CD4-positive, CD25-positive, alpha-beta regulatory T cell (primary cell): ENCODE results near the gene SEC14L2. TPM values are rescaled to one million over a fixed set of nuclear protein-coding genes. Genes with fewer than 3 reads are reported as not detected.
A peak's percentile ranks its signal among the peaks of the same experiment; 100 is the strongest.
"Not testable (repeated sequence)": the region's sequence is repeated elsewhere in the genome, so short reads cannot be mapped to it uniquely, and the experiment has no call there.

Experiments used
- ATAC-seq, 2 donors: fragments of 150-1000 bp; cut with Tn5 transposase; one replicate each; pipeline ENCODE4 v1.10.0; 2021; ENCODE audit warnings: low read depth in 2 of 2, moderate number of reproducible peaks in 2 of 2, moderate library complexity in 1 of 2
- DNase-seq, 3 donors: peaks; one replicate each; pipeline versions ENCODE4 v3.0.0 to v3.0.0-alpha.2; 2012 to 2022; ENCODE audit warnings: mixed read lengths in 1 of 3
- H3K27ac ChIP-seq: one replicate; pipeline ENCODE4 v1.7.0; 2013; ENCODE audit warnings: mild to moderate bottlenecking, low read length; ENCODE audit not compliant: insufficient read depth, poor library complexity, severe bottlenecking
- H3K27me3 ChIP-seq: one replicate; pipeline ENCODE4 v1.7.0; 2013; ENCODE audit warnings: low read length; ENCODE audit not compliant: control insufficient read depth, insufficient read depth
- H3K36me3 ChIP-seq: one replicate; pipeline ENCODE4 v1.7.0; 2013; ENCODE audit warnings: mild to moderate bottlenecking, low read length, moderate library complexity; ENCODE audit not compliant: control insufficient read depth, insufficient read depth
- H3K4me1 ChIP-seq: 2 replicates; pipeline ENCODE4 v1.7.0; 2013; ENCODE audit warnings: mild to moderate bottlenecking, low read length; ENCODE audit not compliant: insufficient read depth, control insufficient read depth, poor library complexity, severe bottlenecking
- H3K4me3 ChIP-seq: one replicate; pipeline ENCODE4 v1.7.0; 2013; ENCODE audit warnings: low read depth, mild to moderate bottlenecking, low read length, moderate library complexity
- H3K9me3 ChIP-seq, 2 experiments: 1 replicate in 1 of 2; 2 replicates in 1 of 2; pipeline ENCODE4 v1.7.0; 2013; ENCODE audit warnings: low read length in 2 of 2, mild to moderate bottlenecking in 1 of 2, moderate library complexity in 1 of 2; ENCODE audit not compliant: control insufficient read depth in 2 of 2
- H3K27ac Mint-ChIP-seq, 3 donors: one replicate each; pipeline ENCODE4 v1.8.0; 2020 to 2022; ENCODE audit warnings: mild to moderate bottlenecking in 3 of 3, mixed read lengths in 3 of 3, moderate library complexity in 2 of 3
- H3K27me3 Mint-ChIP-seq: one replicate; pipeline ENCODE4 v1.8.0; 2022; ENCODE audit warnings: mild to moderate bottlenecking, mixed read lengths
- H3K36me3 Mint-ChIP-seq: one replicate; pipeline ENCODE4 v1.8.0; 2020; ENCODE audit warnings: mixed read lengths
- H3K4me1 Mint-ChIP-seq, 4 donors: one replicate each; pipeline ENCODE4 v1.8.0; 2020 to 2022; ENCODE audit warnings: mixed read lengths in 4 of 4, mild to moderate bottlenecking in 1 of 4
- H3K4me3 Mint-ChIP-seq, 4 donors: one replicate each; pipeline ENCODE4 v1.8.0; 2020 to 2022; ENCODE audit warnings: mild to moderate bottlenecking in 4 of 4, mixed read lengths in 4 of 4, moderate library complexity in 3 of 4
- H3K9me3 Mint-ChIP-seq, 7 donors: one replicate each; pipeline ENCODE4 v1.8.0; 2020 to 2022; ENCODE audit warnings: mixed read lengths in 7 of 7, mild to moderate bottlenecking in 3 of 7, moderate library complexity in 2 of 7
- polyA plus RNA-seq, 4 donors: library from polyadenylated mRNA; unstranded; fragments of 300-500 nt; fragmentation: Illumina TruSeq; gene quantifications; one replicate each; pipeline ENCODE4 v1.2.3, GENCODE V29; 2021
- total RNA-seq: library from RNA; stranded (reverse); gene quantifications from one replicate; pipeline ENCODE4 v1.2.3, GENCODE V29; 2022

Gene SEC14L2
- total and polyA plus RNA-seq, 5 donors from 2014 or later: 3.1 to 69.0 (median 4.2) TPM

DNA sequence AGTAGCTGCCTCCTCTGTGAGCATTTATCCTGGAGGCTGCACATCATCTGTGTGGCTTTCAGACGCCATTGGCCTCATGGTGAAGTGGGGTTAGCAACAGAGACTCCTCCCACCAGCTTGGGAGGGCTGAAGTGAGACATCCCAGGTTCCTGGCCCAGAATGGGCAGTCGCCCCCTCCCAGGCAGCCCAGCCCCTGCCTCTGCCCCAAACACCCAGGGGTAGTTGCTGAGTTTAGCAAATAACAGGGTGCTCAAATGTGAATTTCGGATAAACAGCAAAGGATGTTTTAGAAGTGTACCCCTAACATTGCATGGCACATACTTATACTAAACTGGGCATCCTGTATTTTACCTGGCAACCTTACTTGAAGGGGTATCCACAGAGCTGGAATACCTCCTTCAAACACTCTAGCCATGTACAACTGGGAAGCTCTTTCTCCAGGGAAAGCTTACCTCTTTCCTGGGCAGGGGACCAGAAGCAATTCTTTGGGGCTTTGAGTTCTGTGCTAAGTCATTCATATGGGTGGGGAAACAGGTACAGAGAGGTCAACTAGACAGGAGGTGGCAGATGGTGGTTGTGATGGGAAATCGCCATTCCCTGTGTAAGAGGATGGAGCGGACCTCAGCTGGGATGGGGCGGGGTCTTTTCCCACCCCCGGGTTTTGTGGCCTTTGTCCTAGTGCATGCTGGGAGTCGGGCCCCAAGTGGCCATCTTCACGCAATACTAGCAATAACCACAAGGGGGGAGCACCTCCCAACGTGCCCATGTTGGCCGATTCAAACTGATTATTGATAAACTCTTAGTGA lies 48.0 kb downstream of the SEC14L2 start:
- Histone ChIP-seq H3K27ac (no peak overlapping the region), H3K4me3 (no peak overlapping the region), H3K27me3 (peaks cover 16% of the 10 kb centered on the region), H3K36me3 (no peaks in the 10 kb centered on the region), H3K9me3 (no peaks in the 10 kb centered on the region), H3K4me1 (no peaks in the 10 kb centered on the region)
- no peaks in the 10 kb centered on the region for H3K36me3 Mint-ChIP-seq
- peaks cover 0 to 10% (median 4%) of the 10 kb centered on the region in 7 donors for H3K9me3 Mint-ChIP-seq
- peaks cover 68% of the 10 kb centered on the region for H3K27me3 Mint-ChIP-seq
- H3K4me1 Mint-ChIP-seq: peaks cover 6 to 25% (median 11%) of the 10 kb centered on the region in 4 donors
- H3K4me3 Mint-ChIP-seq: peak overlapping the region in 1 of 4 donors; percentile 9
- H3K27ac Mint-ChIP-seq: no peak overlapping the region
- DNase-seq (peak; percentile 20 to 69 (median 45)), ATAC-seq (no peak)

DNA sequence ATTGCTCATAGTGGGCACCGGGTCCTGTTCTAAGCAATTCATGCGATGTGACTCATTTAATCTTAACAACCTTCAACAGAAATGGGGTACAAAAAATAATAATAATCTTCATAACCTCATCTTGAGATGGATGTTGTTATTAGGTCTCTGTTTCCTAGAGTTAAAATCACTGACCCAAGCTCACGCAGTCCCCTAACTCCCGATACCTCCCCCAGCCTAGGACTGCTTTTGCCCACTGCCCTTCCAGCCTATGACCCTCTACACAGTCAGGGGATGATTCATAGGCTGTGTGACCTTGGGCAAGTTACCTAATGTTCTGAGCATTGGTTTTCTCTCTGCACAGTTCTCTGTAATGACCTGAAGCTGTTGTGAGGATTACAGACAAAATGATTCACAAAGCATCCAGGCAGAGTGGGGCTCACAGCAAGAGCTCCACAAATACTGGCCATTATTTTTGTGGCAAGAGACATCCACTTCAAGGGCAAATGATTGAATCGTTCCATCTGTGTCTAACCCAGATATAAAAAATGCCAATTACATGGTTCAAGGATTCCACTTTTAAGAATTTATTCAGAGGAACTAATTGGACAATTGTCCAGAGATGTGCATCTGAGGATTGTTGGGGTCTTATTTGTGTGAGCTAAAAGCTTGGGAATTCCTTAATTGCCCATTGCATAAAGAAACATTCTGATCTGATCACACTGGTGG lies 48.8 kb downstream of the SEC14L2 start:
- Mint-ChIP-seq H3K27ac (no peak overlapping the region), H3K4me3 (peak overlapping the region in 1 of 4 donors; percentile 9), H3K27me3 (peaks cover 65% of the 10 kb centered on the region), H3K9me3 (peaks cover 0 to 10% (median 4%) of the 10 kb centered on the region in 7 donors), H3K36me3 (no peaks in the 10 kb centered on the region), H3K4me1 (peaks cover 6 to 23% (median 11%) of the 10 kb centered on the region in 4 donors)
- H3K27me3 ChIP-seq: peaks cover 16% of the 10 kb centered on the region
- DNase-seq (no peak), ATAC-seq (no peak)
- no peaks in the 10 kb centered on the region for H3K36me3 ChIP-seq
- H3K27ac ChIP-seq: no peak overlapping the region
- H3K4me3 ChIP-seq: no peak overlapping the region
- H3K4me1 ChIP-seq: no peaks in the 10 kb centered on the region
- no peaks in the 10 kb centered on the region for H3K9me3 ChIP-seq

DNA sequence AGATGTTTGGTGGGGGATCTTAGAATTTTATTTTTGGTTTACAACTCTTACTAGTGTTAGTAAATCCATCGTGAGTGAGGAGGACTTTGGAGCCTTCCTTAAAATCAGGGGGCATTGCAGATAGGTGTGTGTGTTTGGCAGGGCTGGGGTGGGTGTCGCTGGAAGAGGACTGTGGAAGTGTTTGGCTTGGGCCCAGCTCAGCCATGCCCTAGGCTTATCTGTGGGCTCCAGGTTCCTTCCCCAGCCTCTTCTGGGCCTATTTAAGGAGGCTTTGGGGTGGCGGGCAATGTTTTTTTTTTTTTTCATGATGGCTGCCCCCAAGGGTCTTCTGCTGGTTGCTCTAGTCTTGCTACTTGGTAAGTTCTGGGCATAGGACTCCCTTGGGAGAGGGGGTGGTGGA lies 50.8 kb downstream of the SEC14L2 start:
- H3K4me1 ChIP-seq: no peaks in the 10 kb centered on the region
- Mint-ChIP-seq H3K4me3 (no peak overlapping the region), H3K36me3 (no peaks in the 10 kb centered on the region), H3K27me3 (peaks cover 50% of the 10 kb centered on the region), H3K27ac (no peak overlapping the region), H3K4me1 (peaks cover 0 to 15% (median 5%) of the 10 kb centered on the region in 4 donors), H3K9me3 (peaks cover 0 to 5% (median 0%) of the 10 kb centered on the region in 7 donors)
- H3K27me3 ChIP-seq: peaks cover 16% of the 10 kb centered on the region
- ATAC-seq (no peak), DNase-seq (no peak)
- no peak overlapping the region for H3K4me3 ChIP-seq
- no peak overlapping the region for H3K27ac ChIP-seq
- H3K9me3 ChIP-seq: no peaks in the 10 kb centered on the region
- H3K36me3 ChIP-seq: no peaks in the 10 kb centered on the region

DNA sequence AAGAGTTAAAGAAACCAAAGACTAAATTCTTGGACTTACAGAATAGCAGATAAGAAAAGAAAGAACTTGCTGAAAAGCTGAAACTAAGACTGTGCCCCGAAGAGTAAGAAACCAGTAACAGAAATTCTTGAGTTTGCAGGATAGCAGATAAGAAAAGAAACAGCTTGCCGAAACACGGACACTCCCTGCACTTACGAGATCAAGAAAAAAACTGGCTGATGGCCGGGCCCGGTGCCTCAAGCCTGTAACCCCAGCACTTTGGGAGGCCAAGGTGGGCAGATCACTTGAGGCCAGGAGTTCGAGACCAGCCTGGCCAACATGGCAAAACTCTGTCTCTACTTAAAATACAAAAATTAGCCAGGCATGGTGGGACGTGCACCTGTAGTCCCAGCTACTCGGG lies 54.7 kb downstream of the SEC14L2 start:
- H3K9me3 Mint-ChIP-seq, DNase-seq, ATAC-seq, H3K4me3 ChIP-seq, H3K27me3 ChIP-seq, H3K4me1 Mint-ChIP-seq, H3K4me1 ChIP-seq, H3K27ac ChIP-seq, H3K27ac Mint-ChIP-seq, H3K4me3 Mint-ChIP-seq, H3K9me3 ChIP-seq, H3K36me3 Mint-ChIP-seq, H3K36me3 ChIP-seq: not testable (repeated sequence)
- peaks cover 31% of the 10 kb centered on the region for H3K27me3 Mint-ChIP-seq

DNA sequence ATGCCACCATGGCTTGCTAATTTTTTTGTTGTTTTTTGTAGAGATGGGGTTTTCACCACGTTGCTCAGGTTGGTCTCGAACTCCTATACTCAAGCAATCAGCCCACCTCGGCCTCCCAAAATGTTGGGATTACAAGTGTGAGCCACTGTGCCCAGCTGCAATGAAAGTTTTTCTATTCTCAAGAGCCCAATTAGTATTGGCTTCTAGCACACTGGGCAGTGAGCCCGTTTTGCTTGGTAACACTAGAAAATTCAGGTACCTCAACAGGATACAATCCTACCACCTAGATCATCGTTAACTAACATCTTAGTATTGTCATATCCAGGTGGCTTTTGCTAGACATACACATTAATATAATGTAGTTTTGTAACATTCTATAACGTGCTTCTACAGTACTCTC lies 56.0 kb downstream of the SEC14L2 start:
- peaks cover 0 to 1% (median 0%) of the 10 kb centered on the region in 7 donors for H3K9me3 Mint-ChIP-seq
- no peaks in the 10 kb centered on the region for H3K4me1 ChIP-seq
- no peak overlapping the region for H3K27ac ChIP-seq
- H3K36me3 ChIP-seq: no peaks in the 10 kb centered on the region
- no peak overlapping the region for H3K4me3 Mint-ChIP-seq
- H3K27ac Mint-ChIP-seq: no peak overlapping the region
- ATAC-seq (no peak), DNase-seq (no peak)
- H3K4me3 ChIP-seq: no peak overlapping the region
- H3K4me1 Mint-ChIP-seq: no peaks in the 10 kb centered on the region
- H3K9me3 ChIP-seq: no peaks in the 10 kb centered on the region
- H3K27me3 ChIP-seq: no peaks in the 10 kb centered on the region
- peaks cover 26% of the 10 kb centered on the region for H3K27me3 Mint-ChIP-seq
- no peaks in the 10 kb centered on the region for H3K36me3 Mint-ChIP-seq

DNA sequence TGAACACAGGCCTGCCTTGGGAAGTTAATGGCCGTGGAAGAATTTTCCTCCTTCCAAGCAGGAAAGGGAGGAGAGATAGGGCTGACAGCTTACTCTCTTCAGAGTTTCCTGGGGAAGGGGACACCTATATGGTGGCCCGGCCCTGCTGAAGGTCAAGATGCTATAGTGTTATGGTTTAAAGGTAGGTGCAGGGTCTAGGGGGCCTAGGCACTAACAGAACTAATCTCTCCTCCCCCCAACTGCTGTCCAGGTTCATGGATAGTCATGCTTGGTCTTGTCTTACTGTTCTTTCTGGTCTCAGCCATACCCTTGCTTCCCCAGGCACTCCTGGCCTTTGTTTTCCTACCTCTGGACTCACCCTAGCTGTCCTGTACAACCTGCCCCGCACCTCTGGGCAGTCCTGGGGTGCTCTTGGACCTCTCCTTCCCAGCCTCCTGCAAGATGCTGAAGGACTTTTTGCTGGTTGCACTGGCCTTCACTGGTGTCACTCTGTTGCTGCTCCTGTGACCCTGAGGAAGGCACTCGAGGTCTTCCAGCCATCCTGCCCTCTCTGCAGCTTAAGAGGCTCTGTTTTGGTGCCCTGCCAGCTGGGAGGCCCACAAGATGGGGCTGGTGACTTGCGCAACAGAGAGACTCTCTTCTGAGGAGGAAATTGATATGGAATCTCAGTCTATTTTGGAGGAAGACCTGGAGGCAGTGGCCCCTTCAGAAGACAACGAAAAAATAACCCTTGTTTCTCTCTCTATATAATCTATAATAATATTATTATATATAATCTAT lies 57.1 kb downstream of the SEC14L2 start:
- Histone ChIP-seq H3K27me3 (no peaks in the 10 kb centered on the region), H3K4me3 (no peak overlapping the region), H3K36me3 (no peaks in the 10 kb centered on the region), H3K9me3 (no peaks in the 10 kb centered on the region), H3K4me1 (no peaks in the 10 kb centered on the region), H3K27ac (no peak overlapping the region)
- no peaks in the 10 kb centered on the region for H3K36me3 Mint-ChIP-seq
- H3K9me3 Mint-ChIP-seq: peaks cover 0 to 1% (median 0%) of the 10 kb centered on the region in 7 donors
- H3K27me3 Mint-ChIP-seq: peaks cover 27% of the 10 kb centered on the region
- no peak overlapping the region for H3K4me3 Mint-ChIP-seq
- ATAC-seq (no peak), DNase-seq (peak in 1 of 3 donors; percentile 44)
- H3K4me1 Mint-ChIP-seq: no peaks in the 10 kb centered on the region
- H3K27ac Mint-ChIP-seq: no peak overlapping the region

DNA sequence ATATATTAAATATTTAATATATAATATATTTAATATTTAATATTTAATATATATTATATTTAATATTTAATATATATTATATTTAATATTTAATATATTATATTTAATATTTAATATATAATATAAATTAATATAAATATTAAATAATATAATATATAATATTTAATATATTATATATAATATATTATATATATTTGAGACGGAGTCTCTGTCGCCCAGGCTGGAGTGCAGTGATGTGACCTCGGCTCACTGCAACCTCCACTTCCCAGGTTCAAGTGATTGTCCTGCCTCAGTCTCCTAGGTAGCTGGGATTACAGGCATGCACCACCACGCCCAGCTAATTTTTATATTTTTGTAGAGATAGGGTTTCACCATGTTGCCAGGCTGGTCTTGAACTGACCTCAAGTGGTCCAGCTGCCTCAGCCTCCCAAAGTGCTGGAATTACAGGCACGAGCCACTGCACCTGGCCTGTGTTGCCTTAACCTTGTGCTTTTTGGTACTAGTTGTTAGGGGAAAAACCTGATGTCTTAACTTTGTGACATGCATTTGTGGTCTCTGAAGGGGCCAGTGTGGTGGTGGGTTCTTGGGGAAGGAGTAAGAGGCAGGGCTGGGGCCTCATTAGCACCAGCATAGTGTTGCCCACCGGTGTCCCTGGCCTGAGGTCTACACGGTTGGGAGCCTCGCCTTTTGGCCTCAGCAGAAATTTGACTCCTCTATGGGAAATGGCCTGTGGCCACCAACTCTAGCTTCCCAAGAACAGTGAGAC lies 58.4 kb downstream of the SEC14L2 start:
- no peak overlapping the region for H3K4me3 ChIP-seq
- no peaks in the 10 kb centered on the region for H3K27me3 ChIP-seq
- H3K27ac ChIP-seq: no peak overlapping the region
- H3K9me3 Mint-ChIP-seq: peaks cover 0 to 1% (median 0%) of the 10 kb centered on the region in 7 donors
- H3K27me3 Mint-ChIP-seq: peaks cover 33% of the 10 kb centered on the region
- no peak overlapping the region for H3K27ac Mint-ChIP-seq
- no peaks in the 10 kb centered on the region for H3K36me3 ChIP-seq
- ATAC-seq (no peak), DNase-seq (no peak)
- no peaks in the 10 kb centered on the region for H3K9me3 ChIP-seq
- no peak overlapping the region for H3K4me3 Mint-ChIP-seq
- no peaks in the 10 kb centered on the region for H3K4me1 Mint-ChIP-seq
- H3K4me1 ChIP-seq: no peaks in the 10 kb centered on the region
- no peaks in the 10 kb centered on the region for H3K36me3 Mint-ChIP-seq
